Activated CD4-positive, alpha-beta memory T cell treated with anti-CD3 and anti-CD28 coated beads, Interleukin-2, amount 10 ng/mL, durations not matched to agents 7 days and 5 days (primary cell): ENCODE measurements around the gene CACNB2. TPM values are rescaled to one million over a fixed set of nuclear protein-coding genes. Genes with fewer than 3 reads are reported as not detected.
"Not testable (repeated sequence)": the region's sequence is repeated elsewhere in the genome, so short reads cannot be mapped to it uniquely, and the experiment has no call there.

ENCODE experiments used
- CTCF ChIA-PET: fragments of 350-600 bp; sonication (Branson Sonifier 250); formaldehyde crosslinking; loops from one replicate; lab custom pipeline; 2021; ENCODE audit warnings: antibody characterized with exemption, inconsistent platforms; lab: Charles Lee
- POLR2A ChIA-PET: fragments of 350-600 bp; sonication (Branson Sonifier 250); formaldehyde crosslinking; loops from one replicate; lab custom pipeline; 2021; ENCODE audit warnings: antibody characterized with exemption; lab: Charles Lee
- DNase-seq: peaks from one replicate; pipeline ENCODE4 v3.0.0-alpha.2; 2020
- H3K27ac Mint-ChIP-seq: one replicate; pipeline ENCODE4 v1.8.0; 2021; ENCODE audit warnings: mild to moderate bottlenecking, mixed read lengths
- H3K27me3 Mint-ChIP-seq: one replicate; pipeline ENCODE4 v1.8.0; 2021; ENCODE audit warnings: mixed read lengths
- H3K36me3 Mint-ChIP-seq: one replicate; pipeline ENCODE4 v1.8.0; 2021; ENCODE audit warnings: low read depth, mixed read lengths
- H3K4me1 Mint-ChIP-seq: one replicate; pipeline ENCODE4 v1.8.0; 2021; ENCODE audit warnings: mixed read lengths
- H3K4me3 Mint-ChIP-seq: one replicate; pipeline ENCODE4 v1.8.0; 2021; ENCODE audit warnings: mild to moderate bottlenecking, mixed read lengths
- H3K9me3 Mint-ChIP-seq: one replicate; pipeline ENCODE4 v1.8.0; 2021; ENCODE audit warnings: mixed read lengths
- total RNA-seq, 2 experiments: library from RNA; stranded (reverse); gene quantifications; one replicate each; pipeline ENCODE4 v1.2.3, GENCODE V29; 2021

Gene CACNB2
- total RNA-seq, 2 experiments from 2014 or later, result not detected

DNA sequence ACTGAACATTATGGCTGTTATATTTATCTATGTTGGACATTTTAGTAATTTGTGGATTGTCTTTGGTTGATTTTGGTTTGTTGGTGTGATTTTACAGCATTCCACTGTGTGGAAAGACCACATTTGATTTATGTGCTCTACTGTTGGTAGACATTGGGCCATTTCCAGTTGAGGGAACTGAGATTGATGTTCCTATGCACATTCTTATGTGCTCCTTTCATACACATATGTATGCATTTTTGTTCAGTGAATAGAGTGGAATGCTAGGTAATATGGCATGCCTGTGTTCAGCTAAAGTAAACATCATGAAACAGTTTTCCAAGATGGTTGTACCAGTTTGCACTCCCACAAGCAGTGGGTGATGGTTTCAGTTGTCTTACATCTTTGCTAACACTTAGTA lies 15.1 kb downstream of the CACNB2 start:
- no peak for DNase-seq
- H3K4me3 Mint-ChIP-seq, result no peak overlapping the region

DNA sequence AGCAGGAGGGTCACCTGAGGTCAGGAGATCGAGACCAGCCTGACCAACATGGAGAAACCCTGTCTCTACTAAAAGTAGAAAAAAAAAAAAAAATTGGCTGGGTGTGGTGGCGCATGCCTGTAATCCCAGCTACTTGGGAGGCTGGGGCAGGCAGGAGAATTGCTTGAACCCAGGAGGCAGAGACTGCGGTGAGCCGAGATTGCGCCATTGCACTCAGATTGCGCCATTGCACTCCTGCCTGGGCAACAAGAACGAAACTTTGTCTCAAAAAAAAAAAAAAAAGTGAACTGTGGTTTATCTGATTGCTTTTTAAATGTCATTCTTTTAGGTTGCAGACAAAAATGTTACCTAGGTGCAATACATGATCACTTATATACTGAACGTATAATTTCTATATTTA lies 16.6 kb downstream of the CACNB2 start:
- H3K4me3 Mint-ChIP-seq, H3K27ac Mint-ChIP-seq, H3K9me3 Mint-ChIP-seq, H3K27me3 Mint-ChIP-seq, POLR2A ChIA-PET, DNase-seq, H3K4me1 Mint-ChIP-seq, CTCF ChIA-PET, H3K36me3 Mint-ChIP-seq: not testable (repeated sequence)

More for the DNA sequence above, 15.1 kb downstream of the CACNB2 start:
- no peak overlapping the region for H3K27ac Mint-ChIP-seq
- H3K9me3 Mint-ChIP-seq, result no peaks in the 10 kb centered on the region
- no peaks in the 10 kb centered on the region for H3K27me3 Mint-ChIP-seq
- CTCF ChIA-PET, result no interaction called here
- H3K4me1 Mint-ChIP-seq, result no peaks in the 10 kb centered on the region
- POLR2A ChIA-PET, result no interaction called here
- no peaks in the 10 kb centered on the region for H3K36me3 Mint-ChIP-seq

DNA sequence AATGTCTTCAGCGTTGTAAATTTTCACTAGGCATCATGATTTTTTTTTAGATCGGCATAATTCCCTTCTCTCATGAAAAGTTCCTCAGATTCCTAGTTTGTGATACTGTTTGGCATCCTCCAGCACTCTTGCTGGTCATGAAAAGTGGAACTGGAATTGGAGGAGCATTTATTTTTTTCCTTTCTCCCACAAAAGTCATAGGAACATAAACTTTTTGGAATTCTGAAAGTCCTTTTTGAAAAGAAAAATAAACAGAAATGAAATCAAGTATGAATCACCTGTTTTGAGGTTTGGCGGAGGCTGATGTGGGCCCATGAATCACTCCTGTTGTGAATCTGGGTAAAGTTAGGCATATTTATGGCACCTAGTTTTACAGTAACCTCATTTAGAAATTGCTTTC lies 17.7 kb downstream of the CACNB2 start:
- H3K27me3 Mint-ChIP-seq, result no peaks in the 10 kb centered on the region
- no peaks in the 10 kb centered on the region for H3K4me1 Mint-ChIP-seq
- POLR2A ChIA-PET, result no interaction called here
- no peak overlapping the region for H3K4me3 Mint-ChIP-seq
- no peak for DNase-seq
- no peaks in the 10 kb centered on the region for H3K36me3 Mint-ChIP-seq
- CTCF ChIA-PET, result no interaction called here
- H3K9me3 Mint-ChIP-seq, result no peaks in the 10 kb centered on the region
- no peak overlapping the region for H3K27ac Mint-ChIP-seq

DNA sequence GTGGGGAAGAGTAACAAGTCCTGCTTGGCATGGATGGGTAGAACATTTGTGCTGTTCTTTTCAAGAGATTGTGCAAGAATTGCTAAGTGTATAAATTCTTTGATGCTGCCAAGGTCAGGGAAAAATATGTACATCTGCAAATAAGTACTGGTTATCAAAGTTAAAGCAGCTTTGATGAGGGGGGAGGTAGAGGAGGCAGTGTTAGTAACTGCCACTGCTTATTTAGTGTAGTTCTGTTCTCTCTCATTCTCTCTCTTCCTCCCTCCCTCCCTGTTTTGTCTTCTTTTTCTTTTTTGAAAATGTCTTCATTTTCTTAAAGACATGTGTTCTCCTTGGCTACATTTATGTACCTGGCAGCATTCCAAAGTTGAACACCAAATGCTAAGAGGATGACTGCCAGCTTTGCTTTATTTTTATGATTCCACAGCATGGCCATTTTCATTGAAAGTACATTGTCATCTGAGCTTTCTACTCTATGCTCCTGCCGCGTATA lies 18.6 kb downstream of the CACNB2 start:
- H3K4me1 Mint-ChIP-seq, result no peaks in the 10 kb centered on the region
- H3K4me3 Mint-ChIP-seq, result no peak overlapping the region
- CTCF ChIA-PET, result no interaction called here
- no peak overlapping the region for H3K27ac Mint-ChIP-seq
- H3K36me3 Mint-ChIP-seq, result no peaks in the 10 kb centered on the region
- no peak for DNase-seq
- H3K9me3 Mint-ChIP-seq, result no peaks in the 10 kb centered on the region
- POLR2A ChIA-PET, result no interaction called here
- H3K27me3 Mint-ChIP-seq, result no peaks in the 10 kb centered on the region

DNA sequence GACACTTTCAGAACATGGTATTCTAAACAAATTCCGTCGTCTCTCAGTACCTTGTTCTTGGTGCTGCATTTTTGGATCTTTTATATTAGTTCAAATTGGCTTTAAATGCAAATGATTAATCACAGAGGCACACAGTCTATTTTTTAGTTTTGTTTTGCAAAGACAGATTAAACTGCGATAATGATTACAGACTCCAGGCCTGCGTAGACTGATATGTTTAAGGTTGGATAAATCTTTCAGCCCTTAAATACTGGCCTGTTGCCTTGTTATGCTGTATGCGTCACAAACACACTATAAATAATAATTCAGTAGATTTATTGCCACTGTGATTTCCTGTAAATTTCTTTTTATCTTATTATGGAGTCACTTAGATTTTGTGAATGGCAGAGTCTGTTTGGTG lies 19.3 kb downstream of the CACNB2 start:
- no peak overlapping the region for H3K27ac Mint-ChIP-seq
- H3K9me3 Mint-ChIP-seq, result no peaks in the 10 kb centered on the region
- CTCF ChIA-PET, result no interaction called here
- POLR2A ChIA-PET, result no interaction called here
- H3K27me3 Mint-ChIP-seq, result no peaks in the 10 kb centered on the region
- no peak overlapping the region for H3K4me3 Mint-ChIP-seq
- no peaks in the 10 kb centered on the region for H3K4me1 Mint-ChIP-seq
- no peak for DNase-seq
- H3K36me3 Mint-ChIP-seq, result no peaks in the 10 kb centered on the region

DNA sequence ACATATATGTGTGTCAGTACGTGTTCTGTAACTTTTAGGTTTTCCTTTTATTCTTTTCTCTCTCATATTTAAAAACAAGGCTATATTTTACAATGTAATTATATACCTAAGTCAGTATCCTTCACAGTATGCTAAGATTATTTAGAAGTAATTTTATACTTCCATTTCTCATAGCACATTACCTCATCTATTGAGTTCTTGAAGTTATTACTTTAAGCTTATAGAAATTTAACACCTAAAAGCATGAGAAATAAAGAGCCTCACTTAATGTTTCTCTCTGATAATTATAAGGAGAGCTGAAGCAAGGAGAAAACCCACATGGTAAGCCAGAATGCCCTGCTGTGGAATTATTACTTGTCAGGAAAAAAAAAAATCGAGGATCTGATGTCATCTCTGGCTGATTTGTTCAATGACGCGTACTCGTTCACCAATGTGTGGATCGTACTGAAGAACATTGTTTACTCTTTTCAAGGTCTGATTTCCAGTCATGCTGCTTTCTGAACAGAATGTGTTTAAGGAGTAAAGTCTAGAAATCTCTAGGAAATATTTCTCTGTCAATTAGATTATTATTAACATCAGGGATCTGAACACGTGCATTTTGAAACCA lies 21.9 kb downstream of the CACNB2 start:
- Mint-ChIP-seq H3K36me3 (no peaks in the 10 kb centered on the region), H3K27me3 (no peaks in the 10 kb centered on the region), H3K4me1 (no peaks in the 10 kb centered on the region), H3K27ac (no peak overlapping the region), H3K4me3 (no peak overlapping the region), H3K9me3 (no peaks in the 10 kb centered on the region)
- ChIA-PET POLR2A (no interaction called here), CTCF (no interaction called here)
- DNase-seq, result no peak

DNA sequence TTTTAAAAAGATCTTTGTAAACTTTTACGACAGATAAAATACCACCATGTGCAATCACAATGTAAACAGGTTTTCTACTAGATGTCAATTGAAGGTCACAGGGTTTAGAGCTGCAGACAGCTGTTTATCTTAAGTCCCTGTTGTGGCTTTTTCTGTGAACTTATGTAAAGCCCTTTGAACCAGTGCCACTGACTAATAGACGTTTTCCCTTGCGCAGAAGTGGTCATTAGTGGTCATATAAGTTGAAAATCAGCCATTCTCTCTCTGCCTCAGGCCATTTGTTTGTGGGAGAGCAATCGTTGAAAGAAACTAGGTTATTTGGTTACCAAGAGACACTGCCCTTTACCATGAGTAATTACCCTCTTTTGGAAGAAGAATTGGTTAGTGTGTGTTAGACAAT lies 23.9 kb downstream of the CACNB2 start:
- no peak overlapping the region for H3K27ac Mint-ChIP-seq
- no peak for DNase-seq
- H3K4me3 Mint-ChIP-seq, result no peak overlapping the region
- ChIA-PET CTCF (no interaction called here), POLR2A (no interaction called here)
- H3K4me1 Mint-ChIP-seq, result no peaks in the 10 kb centered on the region
- H3K9me3 Mint-ChIP-seq, result no peaks in the 10 kb centered on the region
- H3K36me3 Mint-ChIP-seq, result no peaks in the 10 kb centered on the region
- no peaks in the 10 kb centered on the region for H3K27me3 Mint-ChIP-seq

DNA sequence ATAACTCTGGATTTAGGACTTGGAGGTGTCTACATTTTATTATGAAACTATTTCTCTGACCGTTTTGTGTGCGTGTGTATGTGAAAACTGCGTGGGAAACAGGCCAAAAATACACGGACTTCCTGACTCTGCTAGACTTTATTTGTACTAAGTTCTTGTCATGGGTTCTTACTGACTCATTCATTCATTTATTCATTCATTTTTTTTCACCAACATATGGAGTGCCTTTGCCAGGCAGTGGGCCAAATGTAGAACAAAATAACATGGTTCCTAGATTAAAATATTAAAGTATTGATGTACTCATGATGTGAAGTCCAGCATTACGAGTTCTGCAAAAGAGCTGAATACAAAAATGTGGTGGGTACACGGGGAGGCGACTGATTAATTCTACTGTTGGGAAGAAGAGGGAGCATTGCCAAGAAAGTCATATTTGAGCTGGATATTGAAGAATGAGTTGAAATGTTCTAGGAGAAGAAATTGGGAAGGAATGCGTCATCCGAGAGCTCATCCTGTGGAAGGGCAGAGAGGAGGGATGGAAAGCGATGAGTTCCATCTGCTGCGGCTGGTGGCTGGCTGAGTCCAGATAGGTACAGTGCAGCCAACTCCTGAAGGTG lies 24.6 kb downstream of the CACNB2 start:
- ChIA-PET POLR2A (no interaction called here), CTCF (no interaction called here)
- H3K27me3 Mint-ChIP-seq, result no peaks in the 10 kb centered on the region
- H3K36me3 Mint-ChIP-seq, result no peaks in the 10 kb centered on the region
- DNase-seq, result no peak
- no peak overlapping the region for H3K4me3 Mint-ChIP-seq
- H3K27ac Mint-ChIP-seq, result no peak overlapping the region
- no peaks in the 10 kb centered on the region for H3K4me1 Mint-ChIP-seq
- H3K9me3 Mint-ChIP-seq, result no peaks in the 10 kb centered on the region

DNA sequence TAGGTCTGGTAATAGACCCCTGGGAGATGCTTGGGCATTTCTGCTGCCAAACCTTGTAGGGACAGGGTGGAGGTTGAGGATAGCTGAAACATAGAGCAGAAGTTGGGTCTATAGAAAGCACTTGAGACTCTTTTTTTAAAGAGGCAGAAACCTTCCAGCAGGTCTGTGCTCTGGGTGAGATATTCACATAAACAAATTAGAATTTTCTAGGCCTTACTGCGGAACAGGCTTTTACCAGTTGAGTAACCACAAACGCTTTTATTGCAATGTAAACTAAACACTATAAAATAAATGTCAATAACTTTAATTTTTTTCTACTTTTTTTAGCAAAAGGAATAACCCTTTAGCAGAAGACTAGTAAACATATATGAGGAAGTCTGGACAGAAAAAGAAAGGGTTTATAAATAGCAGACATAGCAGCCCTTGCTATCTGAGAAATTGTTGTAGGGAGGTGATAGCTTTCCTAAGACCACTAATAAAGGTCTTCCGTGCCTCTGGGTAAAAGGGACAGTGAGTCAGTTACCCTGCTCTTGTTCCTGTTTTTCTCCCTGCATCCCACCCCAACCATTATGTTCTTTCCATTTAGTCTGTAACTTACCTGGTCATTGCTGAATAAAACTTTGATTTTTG lies 38.7 kb downstream of the CACNB2 start:
- ChIA-PET POLR2A (no interaction called here), CTCF (no interaction called here)
- H3K4me1 Mint-ChIP-seq, result no peaks in the 10 kb centered on the region
- no peak overlapping the region for H3K27ac Mint-ChIP-seq
- no peak overlapping the region for H3K4me3 Mint-ChIP-seq
- H3K27me3 Mint-ChIP-seq, result no peaks in the 10 kb centered on the region
- DNase-seq, result no peak
- H3K36me3 Mint-ChIP-seq, result no peaks in the 10 kb centered on the region
- H3K9me3 Mint-ChIP-seq, result no peaks in the 10 kb centered on the region

DNA sequence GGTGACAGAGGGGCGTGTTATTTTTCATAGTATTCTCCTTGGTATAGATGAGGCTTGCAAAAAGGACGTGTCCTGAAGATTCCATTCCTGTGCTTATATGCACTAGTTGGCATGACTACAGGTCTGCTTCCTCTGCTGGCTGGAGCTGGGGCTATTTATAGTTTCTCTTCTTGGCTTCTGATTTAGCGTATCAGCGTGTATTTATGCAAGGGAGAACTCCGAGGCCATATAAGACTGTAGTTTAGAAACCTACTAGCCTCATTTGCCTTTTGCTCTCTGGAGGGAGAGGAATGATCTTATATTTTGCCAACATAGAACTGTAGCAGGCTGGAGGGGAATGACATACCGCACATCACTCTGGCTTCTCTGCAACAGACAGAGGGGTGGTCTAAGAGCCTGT lies 39.7 kb downstream of the CACNB2 start:
- Mint-ChIP-seq H3K9me3 (no peaks in the 10 kb centered on the region), H3K27ac (no peak overlapping the region), H3K36me3 (no peaks in the 10 kb centered on the region), H3K4me1 (no peaks in the 10 kb centered on the region), H3K4me3 (no peak overlapping the region), H3K27me3 (no peaks in the 10 kb centered on the region)
- POLR2A ChIA-PET, result no interaction called here
- no peak for DNase-seq
- CTCF ChIA-PET, result no interaction called here

DNA sequence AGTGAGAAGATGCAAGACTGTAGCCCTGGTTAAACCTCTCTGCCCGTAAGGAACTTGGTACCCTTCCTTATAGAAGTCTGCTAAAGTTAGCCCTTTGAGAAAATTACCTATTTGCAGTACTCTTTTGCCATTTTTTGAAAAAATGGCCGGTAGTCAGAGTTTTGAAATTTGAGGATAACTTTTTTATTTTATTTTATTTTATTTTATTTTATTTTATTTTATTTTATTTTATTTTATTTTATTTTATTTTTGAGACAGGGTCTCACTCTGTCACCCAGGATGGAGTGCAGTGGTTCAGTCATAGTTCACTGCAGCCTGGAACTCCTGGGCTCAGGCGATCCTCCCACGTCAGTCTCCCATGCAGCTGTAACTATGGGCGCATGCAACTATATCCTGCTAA lies 41.2 kb downstream of the CACNB2 start:
- POLR2A ChIA-PET, H3K27ac Mint-ChIP-seq, H3K36me3 Mint-ChIP-seq, H3K9me3 Mint-ChIP-seq, H3K4me1 Mint-ChIP-seq, H3K4me3 Mint-ChIP-seq, H3K27me3 Mint-ChIP-seq, DNase-seq, CTCF ChIA-PET: not testable (repeated sequence)

DNA sequence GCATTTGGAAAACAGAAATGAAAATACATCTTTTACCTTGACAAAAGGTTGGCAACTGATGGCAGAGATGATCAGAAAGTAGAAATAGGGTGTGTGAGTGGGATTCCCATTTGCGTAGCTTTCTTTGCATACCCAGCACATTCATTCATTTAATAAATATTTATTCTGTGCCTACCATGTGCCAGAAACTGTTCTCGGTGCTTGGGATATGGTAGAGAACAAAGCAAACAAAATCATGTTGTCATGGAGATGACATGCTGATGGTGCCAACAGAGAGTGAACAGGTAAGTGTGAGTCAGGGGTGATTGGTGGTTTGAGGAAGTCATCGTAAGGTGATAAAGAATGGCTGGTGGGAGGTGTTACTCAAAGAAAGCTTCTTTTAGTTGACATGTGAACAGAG lies 45.4 kb downstream of the CACNB2 start:
- H3K36me3 Mint-ChIP-seq, result no peaks in the 10 kb centered on the region
- POLR2A ChIA-PET, result no interaction called here
- H3K9me3 Mint-ChIP-seq, result no peaks in the 10 kb centered on the region
- no peak overlapping the region for H3K27ac Mint-ChIP-seq
- no peaks in the 10 kb centered on the region for H3K4me1 Mint-ChIP-seq
- H3K4me3 Mint-ChIP-seq, result no peak overlapping the region
- CTCF ChIA-PET, result no interaction called here
- H3K27me3 Mint-ChIP-seq, result no peaks in the 10 kb centered on the region
- DNase-seq, result no peak

DNA sequence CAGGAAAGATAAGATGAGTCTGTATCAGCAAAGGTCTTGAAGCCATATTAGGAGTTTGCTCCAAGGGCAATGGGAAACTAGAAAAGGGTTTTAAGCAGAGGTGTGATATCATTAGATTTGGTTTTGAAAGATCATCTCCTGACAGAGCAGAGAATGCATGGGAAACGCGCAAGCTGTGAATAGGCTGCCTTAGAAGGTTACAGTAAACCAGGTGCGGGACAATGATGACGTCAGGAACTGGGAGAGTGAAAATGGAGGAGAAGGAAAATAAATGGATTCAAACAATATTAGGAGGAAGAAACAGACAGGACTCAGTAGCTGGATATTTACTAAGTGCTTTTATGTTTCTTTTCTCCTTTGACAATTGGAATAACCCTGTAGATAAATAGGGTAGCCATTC lies 50.6 kb downstream of the CACNB2 start:
- Mint-ChIP-seq H3K36me3 (no peaks in the 10 kb centered on the region), H3K27ac (no peak overlapping the region), H3K27me3 (no peaks in the 10 kb centered on the region), H3K9me3 (no peaks in the 10 kb centered on the region), H3K4me1 (no peaks in the 10 kb centered on the region), H3K4me3 (no peak overlapping the region)
- DNase-seq, result no peak
- CTCF ChIA-PET, result no interaction called here
- POLR2A ChIA-PET, result no interaction called here

DNA sequence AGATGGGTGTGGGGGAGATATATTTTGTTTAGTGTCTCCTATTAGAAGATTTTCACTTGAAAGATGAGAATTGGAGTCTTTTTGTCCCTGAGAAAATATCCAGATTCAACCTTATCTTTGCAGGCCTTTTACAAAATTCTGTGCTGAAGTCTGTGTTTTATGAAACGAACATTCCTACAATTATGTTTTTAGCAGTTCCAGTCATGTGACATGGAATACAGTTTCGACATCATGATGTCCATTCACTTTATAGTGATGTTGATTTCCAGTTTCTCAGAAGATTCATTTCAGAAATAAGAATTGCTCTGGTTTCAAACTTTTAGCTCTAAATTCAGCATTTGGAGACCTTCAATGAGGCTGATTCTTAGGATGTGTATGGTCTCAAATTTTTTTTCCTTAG lies 54.4 kb downstream of the CACNB2 start:
- no peaks in the 10 kb centered on the region for H3K27me3 Mint-ChIP-seq
- no peak for DNase-seq
- ChIA-PET POLR2A (no interaction called here), CTCF (no interaction called here)
- H3K4me1 Mint-ChIP-seq, result no peaks in the 10 kb centered on the region
- H3K36me3 Mint-ChIP-seq, result no peaks in the 10 kb centered on the region
- H3K4me3 Mint-ChIP-seq, result no peak overlapping the region
- H3K27ac Mint-ChIP-seq, result no peak overlapping the region
- H3K9me3 Mint-ChIP-seq, result no peaks in the 10 kb centered on the region
